ENCODE measurements around the gene AKAP6. TPM values are rescaled to one million over a fixed set of nuclear protein-coding genes. Genes with fewer than 3 reads are reported as not detected.

The AKAP6 gene
- total and polyA plus RNA-seq, 2 of the 8 experiments (the other 6 are each of a cell fraction or from before 2014, with no cell fraction given) = 0.09 to 0.89 TPM

DNA sequence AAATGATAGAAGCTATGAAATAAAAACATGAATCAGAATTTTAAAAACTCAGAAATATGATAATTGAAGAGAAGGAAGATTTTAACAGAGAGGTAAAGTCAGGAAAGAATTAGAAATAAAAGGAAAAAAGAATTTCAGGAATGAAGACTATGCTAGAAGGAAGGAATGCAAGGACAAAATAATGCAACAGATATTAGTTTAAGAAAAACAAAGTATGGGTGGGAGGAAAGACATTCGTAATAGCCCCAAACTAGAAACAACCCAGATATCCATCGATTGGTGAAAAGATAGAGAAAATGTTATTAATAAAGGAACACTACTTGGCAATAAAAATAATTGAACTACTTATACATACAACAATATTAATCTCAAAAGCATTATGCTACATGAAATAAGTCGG lies 129.6 kb downstream of the AKAP6 start (continued):
- no peak for TF ChIP-seq RFX5 (IDR thresholded peaks at IDR 0.05; ENCODE audit: borderline replicate concordance, low read depth, low read length)
- TF ChIP-seq RBBP5 (IDR thresholded peaks at IDR 0.05; ENCODE audit: borderline replicate concordance, low read depth, low read length) = no peak
- TF ChIP-seq SUZ12 (IDR thresholded peaks at IDR 0.05; ENCODE audit: low read length) = no peak
- TF ChIP-seq FOSL1 (IDR thresholded peaks at IDR 0.05; ENCODE audit: insufficient read depth, low read depth, low read length) = no peak
- TF ChIP-seq NRF1 (IDR thresholded peaks at IDR 0.05; ENCODE audit: low read depth, low read length) = no peak
